ENCODE data around the gene ADARB2.

The ADARB2 gene

DNA sequence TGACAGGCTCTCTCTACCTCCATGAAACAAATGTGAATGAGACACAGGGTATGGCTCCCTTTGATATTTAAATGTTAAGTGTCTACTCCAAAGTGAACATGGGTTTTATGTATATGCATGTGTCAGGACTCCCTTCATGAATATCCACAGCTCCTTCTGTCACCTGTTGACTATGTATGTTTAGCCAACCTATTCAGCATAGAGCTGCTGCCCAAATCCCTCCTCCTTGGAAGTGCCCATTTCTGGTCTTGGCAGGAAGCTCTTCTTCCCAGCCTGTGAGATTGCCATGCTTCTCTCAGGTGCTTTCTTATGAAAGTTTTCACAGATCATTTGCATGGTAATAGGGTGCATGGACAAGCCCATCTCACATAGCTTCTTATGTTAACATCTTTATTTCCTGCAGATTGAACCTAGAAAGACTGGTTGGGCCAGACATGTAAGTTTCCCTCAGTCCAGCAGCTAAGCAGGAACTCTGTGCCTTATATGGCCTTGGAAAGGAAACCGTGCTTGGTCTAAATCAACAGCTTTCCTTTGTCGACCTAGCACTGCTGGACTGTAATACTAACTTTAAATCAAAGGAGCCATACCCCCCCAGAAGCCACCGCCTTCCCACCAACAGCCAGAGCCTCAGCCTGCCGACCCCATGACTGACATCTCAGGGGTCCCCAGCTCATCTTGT, 288.9 kb downstream of the ADARB2 start:
- DNase-seq (ENCODE audit: low read depth): no peak
- TF ChIP-seq, protein P1, sequence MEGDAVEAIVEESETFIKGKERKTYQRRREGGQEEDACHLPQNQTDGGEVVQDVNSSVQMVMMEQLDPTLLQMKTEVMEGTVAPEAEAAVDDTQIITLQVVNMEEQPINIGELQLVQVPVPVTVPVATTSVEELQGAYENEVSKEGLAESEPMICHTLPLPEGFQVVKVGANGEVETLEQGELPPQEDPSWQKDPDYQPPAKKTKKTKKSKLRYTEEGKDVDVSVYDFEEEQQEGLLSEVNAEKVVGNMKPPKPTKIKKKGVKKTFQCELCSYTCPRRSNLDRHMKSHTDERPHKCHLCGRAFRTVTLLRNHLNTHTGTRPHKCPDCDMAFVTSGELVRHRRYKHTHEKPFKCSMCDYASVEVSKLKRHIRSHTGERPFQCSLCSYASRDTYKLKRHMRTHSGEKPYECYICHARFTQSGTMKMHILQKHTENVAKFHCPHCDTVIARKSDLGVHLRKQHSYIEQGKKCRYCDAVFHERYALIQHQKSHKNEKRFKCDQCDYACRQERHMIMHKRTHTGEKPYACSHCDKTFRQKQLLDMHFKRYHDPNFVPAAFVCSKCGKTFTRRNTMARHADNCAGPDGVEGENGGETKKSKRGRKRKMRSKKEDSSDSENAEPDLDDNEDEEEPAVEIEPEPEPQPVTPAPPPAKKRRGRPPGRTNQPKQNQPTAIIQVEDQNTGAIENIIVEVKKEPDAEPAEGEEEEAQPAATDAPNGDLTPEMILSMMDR (IDR thresholded peaks at IDR 0.05; ENCODE audit: low read depth, low read length, missing control alignments): no peak
- H3K4me3 ChIP-seq (ENCODE audit: low read depth, low read length): no peak overlapping the region

DNA sequence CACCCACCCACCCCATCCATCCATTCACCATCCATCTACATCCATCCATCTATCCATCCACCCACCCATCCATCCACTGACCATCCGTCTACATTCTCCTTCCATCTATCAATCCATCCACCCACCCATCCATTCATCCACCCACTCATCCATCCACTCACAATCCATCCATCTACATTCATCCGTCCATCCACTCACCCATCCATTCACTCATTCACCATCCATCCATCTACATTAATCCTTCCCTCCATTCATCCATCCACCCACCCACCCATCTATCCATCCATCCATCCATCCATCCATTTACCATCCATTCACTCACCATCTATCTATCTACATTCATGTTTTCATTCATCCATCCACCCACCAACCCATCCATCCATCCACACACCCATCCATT, 292.5 kb downstream of the ADARB2 start:
- TF ChIP-seq, protein P1 (IDR thresholded peaks at IDR 0.05; ENCODE audit: low read depth, low read length, missing control alignments): no peak
- DNase-seq (ENCODE audit: low read depth): no peak
- no peak overlapping the region for H3K4me3 ChIP-seq (ENCODE audit: low read depth, low read length)

DNA sequence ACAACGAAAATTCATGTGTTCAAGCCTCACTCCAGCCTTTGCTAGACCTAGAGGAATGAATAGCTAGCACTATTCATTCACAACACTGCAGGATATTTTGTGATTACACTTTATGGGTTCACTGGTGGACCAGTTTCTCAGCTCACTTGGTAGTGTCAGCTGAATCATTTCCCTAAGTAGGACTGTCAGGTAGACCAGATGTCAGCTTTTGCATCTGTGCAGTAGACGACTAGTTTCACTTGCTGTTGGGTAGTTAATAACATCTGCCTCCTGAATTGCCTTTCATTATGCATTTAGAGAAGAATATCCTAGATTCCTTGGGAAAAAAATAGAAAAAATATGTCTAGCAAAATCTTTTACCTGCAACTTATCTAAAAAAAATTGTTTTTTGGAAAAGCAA, 296.4 kb downstream of the ADARB2 start:
- DNase-seq (ENCODE audit: low read depth): no peak
- no peak overlapping the region for H3K4me3 ChIP-seq (ENCODE audit: low read depth, low read length)
- TF ChIP-seq, protein P1 (IDR thresholded peaks at IDR 0.05; ENCODE audit: low read depth, low read length, missing control alignments): no peak

DNA sequence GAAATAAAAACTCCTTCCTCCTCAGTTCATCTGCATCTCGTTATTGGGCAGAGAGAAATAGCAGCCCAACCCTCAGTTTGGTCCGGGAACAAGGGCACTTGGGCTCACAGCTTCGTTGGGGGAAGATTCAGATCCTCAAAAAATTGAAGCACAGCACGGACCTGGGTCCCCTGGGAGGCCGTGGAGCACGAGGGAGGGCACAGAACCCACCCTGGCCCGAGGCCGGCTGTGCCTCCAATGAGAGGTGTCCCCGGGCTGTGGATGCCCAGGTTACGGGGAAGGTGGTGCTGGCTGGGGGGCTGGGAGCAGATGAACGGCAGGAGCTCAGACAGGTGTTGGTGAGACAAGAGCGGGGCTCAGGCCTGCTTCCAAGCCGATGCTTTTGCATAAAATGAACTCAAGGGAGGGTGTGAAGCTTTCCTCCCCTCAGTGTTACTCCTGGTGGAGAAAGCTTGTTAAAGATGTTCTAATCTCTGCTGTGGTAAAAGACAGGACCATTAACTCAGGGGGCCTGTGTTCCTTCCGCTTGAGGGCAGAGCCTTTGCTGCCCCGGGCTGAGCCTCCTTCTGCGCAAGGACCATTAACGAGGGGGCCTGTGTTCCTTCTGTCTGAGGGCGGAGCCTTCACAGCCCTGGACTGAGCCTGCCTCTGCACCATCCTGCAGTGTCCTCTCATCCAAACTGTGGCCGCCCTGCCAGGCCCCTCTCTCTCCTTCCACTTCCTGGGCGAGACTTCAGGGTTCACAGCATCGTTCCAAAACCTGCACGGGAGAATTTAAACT, 302.2 kb downstream of the ADARB2 start:
- TF ChIP-seq, protein P1 (IDR thresholded peaks at IDR 0.05; ENCODE audit: low read depth, low read length, missing control alignments): no peak
- H3K4me3 ChIP-seq (ENCODE audit: low read depth, low read length): no peak overlapping the region
- no peak for DNase-seq (ENCODE audit: low read depth)

DNA sequence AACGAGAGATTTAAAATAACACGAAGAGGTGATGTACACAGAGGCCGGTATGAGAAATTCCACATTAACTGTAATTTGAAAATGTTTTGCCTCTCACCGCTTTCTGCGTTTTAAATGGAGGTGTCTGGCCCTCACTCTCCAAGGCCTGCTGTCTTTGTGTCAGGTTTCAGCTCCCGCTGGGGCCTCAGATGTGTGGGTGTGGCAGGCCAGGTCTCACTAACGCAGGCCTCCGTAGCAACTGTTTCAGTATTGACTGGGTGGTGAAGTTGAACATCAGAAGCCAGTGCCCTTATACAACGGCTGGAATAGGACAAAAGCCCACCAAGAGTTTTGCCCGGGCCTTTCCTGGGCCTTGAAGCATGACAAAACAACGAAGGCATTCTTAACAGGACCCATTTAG, 303.1 kb downstream of the ADARB2 start:
- no peak overlapping the region for H3K4me3 ChIP-seq (ENCODE audit: low read depth, low read length)
- TF ChIP-seq, protein P1 (IDR thresholded peaks at IDR 0.05; ENCODE audit: low read depth, low read length, missing control alignments): no peak
- DNase-seq (ENCODE audit: low read depth): no peak

DNA sequence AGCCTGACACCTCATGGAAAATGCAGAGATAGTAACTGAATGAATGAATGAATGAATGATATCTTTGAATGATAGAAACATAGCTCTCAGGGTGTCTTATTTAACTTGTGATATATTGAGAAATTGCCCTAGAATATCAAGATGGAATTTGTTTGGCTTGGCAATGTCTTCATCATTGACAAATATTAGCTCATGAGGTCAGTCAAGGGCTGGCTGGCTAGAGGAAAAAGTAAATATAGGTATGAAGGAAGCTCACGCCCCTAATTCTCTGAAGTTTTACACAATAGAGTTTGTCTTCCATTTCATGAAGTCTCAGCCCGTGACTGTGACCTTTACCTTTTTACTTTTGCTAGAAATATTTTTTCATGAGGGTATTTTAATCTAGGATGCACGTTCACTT, 305.2 kb downstream of the ADARB2 start:
- no peak overlapping the region for H3K4me3 ChIP-seq (ENCODE audit: low read depth, low read length)
- TF ChIP-seq, protein P1 (IDR thresholded peaks at IDR 0.05; ENCODE audit: low read depth, low read length, missing control alignments): no peak
- DNase-seq (ENCODE audit: low read depth): no peak

All from GM12864 (cell line).